ENCODE data around the gene SCNN1A.

DNA sequence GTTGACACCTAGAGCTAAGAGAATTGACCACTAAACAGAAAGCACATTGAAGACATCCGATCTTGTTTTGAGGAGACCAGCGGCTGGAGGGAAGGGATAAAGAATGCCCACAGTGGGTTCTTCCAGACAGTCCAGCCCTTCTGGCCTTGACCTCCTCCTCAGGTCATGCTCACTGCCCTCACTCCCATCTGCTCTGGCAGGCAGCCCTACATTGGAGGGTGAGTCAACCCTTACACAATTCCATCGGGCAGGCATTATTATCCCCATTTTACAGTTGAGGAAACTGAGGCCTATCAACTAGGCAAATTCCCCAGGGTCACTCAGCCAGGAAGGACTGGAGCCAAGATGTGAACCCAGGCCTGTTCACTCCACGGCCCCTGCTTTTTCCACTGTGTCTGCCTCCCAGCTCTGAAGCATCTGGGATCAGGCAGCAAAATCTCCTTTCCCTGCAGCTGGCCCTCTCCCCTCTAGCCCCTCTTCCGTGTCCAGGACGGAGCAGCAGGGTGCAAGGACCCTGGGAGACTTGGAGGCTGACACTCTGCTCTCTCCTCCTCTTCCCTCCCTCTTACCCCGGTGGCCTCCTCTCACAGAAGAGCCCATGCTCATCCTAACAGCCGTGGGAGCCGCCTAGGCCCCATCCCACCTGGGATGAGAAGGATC lies 5.3 kb downstream of the SCNN1A start:
- no peak for TF ChIP-seq POLR2A (IDR thresholded peaks at IDR 0.05)
- TF ChIP-seq, protein P1, sequence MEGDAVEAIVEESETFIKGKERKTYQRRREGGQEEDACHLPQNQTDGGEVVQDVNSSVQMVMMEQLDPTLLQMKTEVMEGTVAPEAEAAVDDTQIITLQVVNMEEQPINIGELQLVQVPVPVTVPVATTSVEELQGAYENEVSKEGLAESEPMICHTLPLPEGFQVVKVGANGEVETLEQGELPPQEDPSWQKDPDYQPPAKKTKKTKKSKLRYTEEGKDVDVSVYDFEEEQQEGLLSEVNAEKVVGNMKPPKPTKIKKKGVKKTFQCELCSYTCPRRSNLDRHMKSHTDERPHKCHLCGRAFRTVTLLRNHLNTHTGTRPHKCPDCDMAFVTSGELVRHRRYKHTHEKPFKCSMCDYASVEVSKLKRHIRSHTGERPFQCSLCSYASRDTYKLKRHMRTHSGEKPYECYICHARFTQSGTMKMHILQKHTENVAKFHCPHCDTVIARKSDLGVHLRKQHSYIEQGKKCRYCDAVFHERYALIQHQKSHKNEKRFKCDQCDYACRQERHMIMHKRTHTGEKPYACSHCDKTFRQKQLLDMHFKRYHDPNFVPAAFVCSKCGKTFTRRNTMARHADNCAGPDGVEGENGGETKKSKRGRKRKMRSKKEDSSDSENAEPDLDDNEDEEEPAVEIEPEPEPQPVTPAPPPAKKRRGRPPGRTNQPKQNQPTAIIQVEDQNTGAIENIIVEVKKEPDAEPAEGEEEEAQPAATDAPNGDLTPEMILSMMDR (IDR thresholded peaks at IDR 0.05) = no peak

Data from heart left ventricle (tissue), 13 donors.